C4-2B (cell line): ENCODE measurements around the gene TCAF1.

Experiments used
- ZFX ChIP-seq: fragments of 450-650 bp; IDR thresholded peaks from 2 replicates; pipeline ENCODE4 v1.6.1; 2017
- TF ChIP-seq, protein P1 (sequence below): fragments of 450-650 bp; conservative IDR thresholded peaks from 2 replicates; pipeline ENCODE4 v1.5.1; 2017; ENCODE audit warnings: mild to moderate bottlenecking

DNA sequence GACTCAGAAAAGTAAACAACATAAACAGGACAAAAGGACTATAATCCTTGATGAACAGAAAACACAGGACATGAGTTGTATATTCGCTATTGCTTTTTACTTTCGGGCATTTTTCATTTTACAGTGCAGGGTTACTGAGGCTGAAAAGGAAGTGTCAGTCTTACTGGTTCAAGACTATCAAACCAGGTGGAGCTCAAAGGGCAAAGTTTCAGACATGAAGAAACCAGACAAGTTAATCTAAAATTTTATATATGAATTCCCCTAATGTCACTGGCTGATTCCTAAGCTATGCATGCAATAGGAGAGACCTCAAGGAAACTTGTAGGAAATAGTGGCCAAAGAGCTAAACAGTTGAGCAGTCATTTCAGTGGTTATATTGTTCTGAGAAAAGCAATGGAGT lies 11.4 kb downstream of the TCAF1 start:
- TF ChIP-seq, protein P1, sequence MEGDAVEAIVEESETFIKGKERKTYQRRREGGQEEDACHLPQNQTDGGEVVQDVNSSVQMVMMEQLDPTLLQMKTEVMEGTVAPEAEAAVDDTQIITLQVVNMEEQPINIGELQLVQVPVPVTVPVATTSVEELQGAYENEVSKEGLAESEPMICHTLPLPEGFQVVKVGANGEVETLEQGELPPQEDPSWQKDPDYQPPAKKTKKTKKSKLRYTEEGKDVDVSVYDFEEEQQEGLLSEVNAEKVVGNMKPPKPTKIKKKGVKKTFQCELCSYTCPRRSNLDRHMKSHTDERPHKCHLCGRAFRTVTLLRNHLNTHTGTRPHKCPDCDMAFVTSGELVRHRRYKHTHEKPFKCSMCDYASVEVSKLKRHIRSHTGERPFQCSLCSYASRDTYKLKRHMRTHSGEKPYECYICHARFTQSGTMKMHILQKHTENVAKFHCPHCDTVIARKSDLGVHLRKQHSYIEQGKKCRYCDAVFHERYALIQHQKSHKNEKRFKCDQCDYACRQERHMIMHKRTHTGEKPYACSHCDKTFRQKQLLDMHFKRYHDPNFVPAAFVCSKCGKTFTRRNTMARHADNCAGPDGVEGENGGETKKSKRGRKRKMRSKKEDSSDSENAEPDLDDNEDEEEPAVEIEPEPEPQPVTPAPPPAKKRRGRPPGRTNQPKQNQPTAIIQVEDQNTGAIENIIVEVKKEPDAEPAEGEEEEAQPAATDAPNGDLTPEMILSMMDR: no peak
- TF ChIP-seq ZFX: no peak
